ENCODE results near the gene FSD1. TPM values are rescaled to one million over a fixed set of nuclear protein-coding genes. Genes with fewer than 3 reads are reported as not detected.

Gene FSD1
- total and polyA plus RNA-seq, 4 donors: 0.31 to 1.1 (median 0.48) TPM

- 83 to 96% methylated on average over 8 of the region's 8 CpGs for WGBS, 2 donors
- no peak overlapping the region for H3K9ac ChIP-seq (ENCODE audit: insufficient read depth in 1 of 2, low read length in 2 of 2)
- no peaks in the 10 kb centered on the region for H3K27me3 ChIP-seq (ENCODE audit: control insufficient read depth in 3 of 3, insufficient read depth in 3 of 3, low read length in 2 of 3)
- H3K4me3 ChIP-seq: no peak overlapping the region
- no peaks in the 10 kb centered on the region for H3K9me3 ChIP-seq (ENCODE audit: control insufficient read depth in 4 of 4, insufficient read depth in 3 of 4, low read length in 3 of 4)
- ATAC-seq (ENCODE audit: insufficient read depth, low FRiP score) (no peak), DNase-seq (no peak)
- peaks cover 0 to 13% (median 8%) of the 10 kb centered on the region in 4 donors for H3K36me3 ChIP-seq (ENCODE audit: control insufficient read depth in 4 of 4, insufficient read depth in 4 of 4, low read length in 4 of 4)
- H3K4me1 ChIP-seq (ENCODE audit: control insufficient read depth in 5 of 5, insufficient read depth in 5 of 5, low read length in 5 of 5): no peaks in the 10 kb centered on the region
- H3K27ac ChIP-seq (ENCODE audit: low read depth in 1 of 2, low read length in 1 of 2): no peak overlapping the region
- TF ChIP-seq CTCF (IDR thresholded peaks at IDR 0.05; ENCODE audit: control extremely low read depth, extremely low read depth): no peak
These were observed 45.7 kb downstream of the FSD1 start for GRCh38 chr19:4350111-4350510.

- Histone ChIP-seq H3K9ac (ENCODE audit: insufficient read depth in 1 of 2, low read length in 2 of 2) (no peak overlapping the region), H3K4me3 (no peak overlapping the region), H3K36me3 (ENCODE audit: control insufficient read depth in 4 of 4, insufficient read depth in 4 of 4, low read length in 4 of 4) (peaks cover 0 to 12% (median 7%) of the 10 kb centered on the region in 4 donors), H3K27me3 (ENCODE audit: control insufficient read depth in 3 of 3, insufficient read depth in 3 of 3, low read length in 2 of 3) (no peaks in the 10 kb centered on the region), H3K27ac (ENCODE audit: low read depth in 1 of 2, low read length in 1 of 2) (no peak overlapping the region), H3K4me1 (ENCODE audit: control insufficient read depth in 5 of 5, insufficient read depth in 5 of 5, low read length in 5 of 5) (no peaks in the 10 kb centered on the region), H3K9me3 (ENCODE audit: control insufficient read depth in 4 of 4, insufficient read depth in 3 of 4, low read length in 3 of 4) (no peaks in the 10 kb centered on the region)
- DNase-seq (no peak), ATAC-seq (ENCODE audit: insufficient read depth, low FRiP score) (no peak)
- no peak for TF ChIP-seq CTCF (IDR thresholded peaks at IDR 0.05; ENCODE audit: control extremely low read depth, extremely low read depth)
- 97 to 99% methylated on average over 9 of the region's 9 CpGs for WGBS, 2 donors
These were observed 46.3 kb downstream of the FSD1 start for GRCh38 chr19:4350726-4351125.

GRCh38 chr19:4352701-4353121 is 48.3 kb downstream of the FSD1 start:
- Histone ChIP-seq H3K36me3 (ENCODE audit: control insufficient read depth in 4 of 4, insufficient read depth in 4 of 4, low read length in 4 of 4) (peaks cover 0 to 14% (median 4%) of the 10 kb centered on the region in 4 donors), H3K4me3 (no peak overlapping the region), H3K9ac (ENCODE audit: insufficient read depth in 1 of 2, low read length in 2 of 2) (no peak overlapping the region), H3K4me1 (ENCODE audit: control insufficient read depth in 5 of 5, insufficient read depth in 5 of 5, low read length in 5 of 5) (no peaks in the 10 kb centered on the region), H3K9me3 (ENCODE audit: control insufficient read depth in 4 of 4, insufficient read depth in 3 of 4, low read length in 3 of 4) (no peaks in the 10 kb centered on the region), H3K27ac (ENCODE audit: low read depth in 1 of 2, low read length in 1 of 2) (no peak overlapping the region), H3K27me3 (ENCODE audit: control insufficient read depth in 3 of 3, insufficient read depth in 3 of 3, low read length in 2 of 3) (no peaks in the 10 kb centered on the region)
- peak; percentile 51 for TF ChIP-seq CTCF (IDR thresholded peaks at IDR 0.05; ENCODE audit: control extremely low read depth, extremely low read depth)
- WGBS, 2 donors: 36 to 64% methylated on average over 5 to 9 of the region's 9 CpGs
- DNase-seq (peak; percentile 66 to 67 (median 66)), ATAC-seq (ENCODE audit: insufficient read depth, low FRiP score) (no peak)

GRCh38 chr19:4354282-4354681 is 49.9 kb downstream of the FSD1 start:
- ATAC-seq (ENCODE audit: insufficient read depth, low FRiP score) (no peak), DNase-seq (no peak)
- TF ChIP-seq CTCF (IDR thresholded peaks at IDR 0.05; ENCODE audit: control extremely low read depth, extremely low read depth): no peak

More at GRCh38 chr19:4354282-4354681, 49.9 kb downstream of the FSD1 start:
- no peak overlapping the region for H3K27ac ChIP-seq (ENCODE audit: low read depth in 1 of 2, low read length in 1 of 2)
- H3K4me1 ChIP-seq (ENCODE audit: control insufficient read depth in 5 of 5, insufficient read depth in 5 of 5, low read length in 5 of 5): peaks cover 0 to 3% (median 0%) of the 10 kb centered on the region in 5 donors
- H3K9ac ChIP-seq (ENCODE audit: insufficient read depth in 1 of 2, low read length in 2 of 2): no peak overlapping the region
- H3K27me3 ChIP-seq (ENCODE audit: control insufficient read depth in 3 of 3, insufficient read depth in 3 of 3, low read length in 2 of 3): no peaks in the 10 kb centered on the region
- 91 to 96% methylated on average over 12 of the region's 12 CpGs for WGBS, 2 donors
- no peaks in the 10 kb centered on the region for H3K9me3 ChIP-seq (ENCODE audit: control insufficient read depth in 4 of 4, insufficient read depth in 3 of 4, low read length in 3 of 4)
- H3K36me3 ChIP-seq (ENCODE audit: control insufficient read depth in 4 of 4, insufficient read depth in 4 of 4, low read length in 4 of 4): peaks cover 0 to 22% (median 7%) of the 10 kb centered on the region in 4 donors
- no peak overlapping the region for H3K4me3 ChIP-seq
